GM04503 (cell line): ENCODE measurements around the gene OPALIN.

Source experiments
- DNase-seq: peaks from one replicate; pipeline ENCODE4 v3.0.0-alpha.2; 2012; ENCODE audit warnings: low read depth

OPALIN gene

DNA sequence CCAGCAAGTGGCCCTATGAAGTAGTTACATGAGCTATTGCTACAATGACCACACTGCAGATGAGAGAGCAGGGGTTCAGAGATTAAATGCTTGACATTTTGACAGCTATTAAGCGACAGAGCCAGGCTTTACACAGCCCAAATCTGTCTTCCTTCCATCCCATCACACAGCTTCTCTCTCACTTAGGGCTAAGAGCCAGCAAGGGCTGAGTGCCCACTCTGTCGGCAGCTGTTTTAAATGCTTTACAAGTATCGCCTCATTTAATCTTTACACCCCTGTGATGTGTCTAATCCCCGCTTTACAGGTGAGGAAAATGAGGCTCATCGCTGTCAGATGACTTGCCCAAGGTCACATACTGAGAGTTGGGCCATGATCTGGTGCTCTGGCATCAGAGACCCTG is 15.2 kb upstream of the OPALIN start:
- no peak for DNase-seq

DNA sequence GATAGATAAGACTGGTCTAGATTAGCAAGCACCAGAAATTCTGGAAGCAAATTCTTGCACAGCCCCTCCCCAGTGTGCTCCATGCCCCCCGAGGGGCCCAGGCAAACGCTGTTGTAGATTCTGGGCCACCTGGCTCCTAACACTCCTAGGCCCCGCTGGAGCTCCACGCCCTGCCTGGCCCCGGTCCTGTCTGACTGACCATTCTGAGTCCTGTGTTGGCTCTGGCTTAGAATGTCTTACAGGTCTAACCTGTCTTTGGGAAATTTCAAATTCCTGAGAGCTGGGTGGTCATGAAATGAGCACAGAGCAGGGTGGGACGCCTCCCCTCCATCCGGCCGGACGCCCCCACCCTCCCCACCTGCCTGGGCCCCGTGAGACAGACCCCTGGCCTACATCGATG is 12.6 kb upstream of the OPALIN start:
- DNase-seq = no peak

DNA sequence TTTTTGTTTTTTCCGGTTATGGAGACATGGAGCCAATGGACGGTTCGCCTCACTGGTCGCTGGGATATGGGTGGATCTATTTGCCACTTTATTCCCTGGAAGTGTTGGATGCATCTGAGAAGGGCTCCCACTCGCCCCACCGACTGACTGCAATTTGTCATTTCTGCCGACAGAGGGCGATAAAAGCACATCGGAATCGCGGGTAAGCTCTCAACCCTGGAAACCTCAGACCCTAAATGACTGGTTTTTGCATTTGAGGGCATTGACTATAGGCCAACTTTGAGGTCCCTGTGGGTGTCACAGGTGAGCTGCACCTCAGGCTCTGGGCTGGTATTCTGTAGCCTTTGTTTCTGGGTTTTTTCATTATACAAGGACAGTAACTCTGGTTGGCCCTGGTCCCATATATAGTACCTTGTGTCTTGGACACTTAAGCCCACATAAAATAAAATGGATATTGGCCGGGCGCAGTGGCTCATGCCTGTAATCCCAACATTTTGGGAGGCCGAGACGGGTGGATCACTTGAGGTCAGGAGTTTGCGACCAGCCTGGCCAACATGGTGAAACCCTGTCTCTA is 11.9 kb upstream of the OPALIN start:
- no peak for DNase-seq

DNA sequence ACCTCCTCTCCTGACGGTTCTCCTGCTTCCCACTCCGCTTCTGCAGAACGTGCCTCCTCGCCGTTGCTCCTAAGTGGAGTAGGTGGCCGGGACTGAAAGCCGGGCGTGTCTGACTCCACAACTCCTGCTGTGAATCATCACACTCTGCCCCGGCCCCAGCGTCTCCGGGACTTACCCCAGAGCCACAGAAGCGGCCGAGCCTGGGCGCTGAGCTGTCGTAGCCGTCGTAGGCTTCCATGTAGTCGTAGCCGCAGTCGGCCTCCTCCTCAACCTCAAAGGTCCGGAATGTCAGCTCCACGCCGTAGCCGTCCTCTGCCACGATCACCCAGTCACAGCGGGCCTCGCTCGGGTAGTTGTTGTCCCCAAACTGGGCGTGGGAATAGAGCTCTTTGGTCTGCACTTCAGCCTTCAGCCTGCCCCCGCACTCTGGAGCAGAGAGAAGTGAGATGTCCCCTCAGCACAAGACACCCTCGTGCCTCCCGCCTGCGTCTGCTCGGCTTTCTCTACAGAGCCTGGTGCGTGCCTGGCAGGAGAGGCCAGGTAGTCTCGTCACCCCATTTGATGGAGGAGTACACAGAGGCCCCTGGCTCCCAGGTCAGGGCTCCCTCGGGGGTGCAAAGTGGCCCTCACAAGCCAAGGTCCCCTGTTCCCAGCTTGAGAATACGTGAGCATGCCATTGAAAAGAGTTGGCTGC is 11.2 kb upstream of the OPALIN start:
- DNase-seq = no peak

DNA sequence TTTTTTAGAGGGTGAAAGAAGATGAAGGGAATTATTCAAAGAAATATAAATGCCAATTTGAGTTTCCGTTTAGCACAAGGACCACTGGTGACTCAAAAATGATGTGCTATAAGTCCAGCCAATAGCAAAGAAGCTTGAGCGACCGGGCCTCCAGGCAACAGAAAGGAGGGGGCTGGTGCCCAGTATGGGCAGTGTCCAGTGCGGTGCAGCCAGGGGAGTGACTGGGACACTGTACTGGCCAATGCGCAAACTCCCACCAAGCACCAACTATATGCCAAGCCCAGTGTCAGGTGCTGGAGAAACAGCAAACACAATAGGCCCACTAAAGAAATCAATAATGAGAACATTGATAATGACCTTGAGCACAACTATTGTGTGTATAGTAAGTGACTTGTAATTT is 10.2 kb upstream of the OPALIN start:
- no peak for DNase-seq

DNA sequence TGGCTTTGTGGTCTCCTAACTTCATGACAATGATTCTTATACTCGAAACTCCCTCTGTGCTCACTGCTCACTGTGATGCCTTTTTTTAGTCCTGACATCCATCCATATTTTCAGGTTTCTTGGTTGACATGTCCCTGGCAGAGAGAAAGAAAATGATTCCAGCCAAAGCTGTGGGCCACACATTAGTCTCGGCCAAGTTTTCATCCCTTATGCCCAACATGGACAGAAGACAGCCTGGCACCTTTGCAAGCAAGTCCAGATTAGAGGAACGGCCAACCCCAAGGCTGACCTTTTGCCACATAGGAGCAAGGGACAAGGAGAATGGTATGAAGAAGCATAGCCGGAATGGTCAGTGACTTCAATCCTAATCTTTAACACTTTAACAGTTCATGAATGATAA is 8.7 kb upstream of the OPALIN start:
- no peak for DNase-seq

DNA sequence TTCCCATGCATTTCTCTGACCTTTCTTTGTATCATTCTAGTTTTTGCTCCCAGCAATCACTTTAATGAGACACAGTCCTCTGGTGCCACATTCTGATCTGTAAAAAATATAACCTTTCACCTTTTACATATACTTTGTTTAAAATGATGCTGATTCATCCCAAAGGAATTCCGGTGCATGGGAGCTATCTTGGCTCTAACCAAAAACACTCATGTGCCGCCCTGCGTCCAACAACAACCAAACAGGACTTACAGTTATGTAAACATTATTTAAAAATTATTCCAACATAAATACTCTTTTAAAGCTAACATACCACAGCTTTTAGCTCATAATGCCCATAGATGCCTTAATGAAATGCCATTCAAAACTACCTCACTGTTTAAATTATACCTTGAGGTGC is 7.7 kb upstream of the OPALIN start:
- DNase-seq = no peak

DNA sequence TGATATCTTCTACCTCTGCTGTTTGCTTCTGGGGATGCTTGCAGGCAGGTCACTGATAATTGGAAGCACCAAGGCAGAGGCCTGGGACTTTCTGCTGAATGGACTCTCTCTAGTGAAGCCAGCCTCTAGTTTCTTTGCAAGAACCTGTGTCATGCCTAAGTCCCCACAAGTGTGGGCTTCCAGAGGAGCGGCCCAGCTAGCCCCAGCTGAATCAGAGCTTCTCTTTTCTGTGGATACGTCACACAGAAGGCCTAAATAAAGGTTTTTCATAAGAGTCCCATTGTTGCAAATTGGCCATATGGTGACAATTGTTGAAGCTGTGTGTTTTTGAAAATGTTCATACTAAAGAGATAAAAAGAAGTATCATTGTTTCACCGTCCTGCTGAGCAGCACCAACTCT is 6.8 kb upstream of the OPALIN start:
- DNase-seq = no peak

DNA sequence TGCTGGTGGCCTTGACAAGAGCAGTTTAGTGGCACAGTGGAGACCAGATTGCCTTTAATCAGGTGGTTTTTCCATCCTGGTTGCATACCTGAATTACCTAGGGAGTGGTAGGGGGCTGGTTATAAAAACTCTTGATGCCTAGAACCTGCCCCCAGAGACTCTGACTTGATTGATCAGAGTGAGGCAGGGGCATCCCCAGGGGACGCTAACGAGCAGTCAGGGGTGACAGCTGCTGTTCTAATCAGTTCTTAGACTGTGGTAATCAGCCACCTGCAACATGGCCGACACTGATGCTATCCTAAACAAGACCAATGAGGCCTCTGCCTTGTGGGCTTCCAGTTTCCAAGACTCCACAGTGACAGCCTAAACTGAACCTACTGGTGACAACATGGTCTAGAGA is 2.0 kb upstream of the OPALIN start:
- DNase-seq = no peak

DNA sequence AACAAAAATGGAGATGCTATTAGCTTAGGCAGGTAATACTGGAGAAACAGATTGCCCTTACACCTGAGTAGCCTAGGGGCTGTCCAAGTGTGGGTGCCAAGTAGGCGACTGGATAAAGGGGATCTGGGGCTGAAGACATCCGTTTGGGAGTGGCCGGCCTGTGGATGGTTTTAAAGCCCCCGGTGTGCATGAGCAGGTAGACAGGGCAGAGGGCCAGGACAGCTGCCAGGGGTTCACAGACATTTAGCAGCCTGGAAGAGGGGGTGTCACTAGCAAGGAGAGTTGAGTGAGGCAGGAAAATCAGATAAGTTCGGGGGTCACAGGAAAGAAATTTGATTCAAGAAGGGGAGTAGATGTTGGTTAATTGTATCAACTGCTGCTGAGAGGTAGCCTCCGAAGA is 1.5 kb upstream of the OPALIN start:
- no peak for DNase-seq

DNA sequence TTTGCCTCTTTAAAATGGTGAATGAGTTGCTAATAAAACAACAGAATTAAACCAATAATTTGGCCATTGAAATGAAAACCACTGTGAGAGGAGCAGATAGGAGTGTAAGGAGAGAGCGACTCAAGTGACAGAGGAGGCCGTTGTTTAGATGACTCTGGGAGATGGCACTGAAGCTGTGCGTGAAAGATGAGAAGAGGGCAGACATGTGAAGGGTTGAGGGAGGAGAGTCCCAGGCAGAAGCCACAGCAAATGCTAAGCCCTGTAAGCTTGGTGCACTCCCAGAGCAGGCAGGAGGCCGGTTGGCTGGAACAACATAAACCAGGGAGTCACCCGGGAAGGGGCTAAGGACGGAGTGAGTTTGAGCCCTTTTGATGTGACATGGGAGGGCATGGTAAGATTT is 814 bp upstream of the OPALIN start:
- no peak for DNase-seq

DNA sequence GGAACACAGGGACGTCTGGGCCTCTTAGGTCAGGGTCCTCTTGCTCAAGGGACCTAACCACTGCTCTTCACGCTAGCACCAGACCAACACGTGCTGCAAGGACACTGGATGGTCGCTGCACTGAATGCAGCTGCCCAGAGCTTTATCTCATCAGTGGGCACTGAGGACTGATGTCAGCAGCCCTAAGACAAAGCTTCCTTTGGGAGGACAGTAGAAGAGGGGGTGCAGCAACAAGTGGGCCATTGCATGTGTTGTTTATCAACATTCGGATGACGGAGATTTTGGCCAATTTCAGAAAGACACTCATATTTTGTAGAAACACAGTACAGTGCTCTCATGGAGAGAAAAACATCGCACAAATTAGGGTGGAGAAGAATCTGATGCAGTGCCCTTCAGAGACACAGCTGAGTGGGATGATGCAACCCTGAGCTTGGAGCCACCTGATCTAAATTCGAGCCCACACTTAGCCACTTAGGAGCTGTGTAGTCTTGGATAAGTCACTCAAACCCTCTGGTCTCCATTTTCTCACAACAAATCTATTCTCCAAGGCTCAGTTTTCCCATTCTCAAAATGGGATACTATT is 1.7 kb downstream of the OPALIN start:
- DNase-seq = no peak

DNA sequence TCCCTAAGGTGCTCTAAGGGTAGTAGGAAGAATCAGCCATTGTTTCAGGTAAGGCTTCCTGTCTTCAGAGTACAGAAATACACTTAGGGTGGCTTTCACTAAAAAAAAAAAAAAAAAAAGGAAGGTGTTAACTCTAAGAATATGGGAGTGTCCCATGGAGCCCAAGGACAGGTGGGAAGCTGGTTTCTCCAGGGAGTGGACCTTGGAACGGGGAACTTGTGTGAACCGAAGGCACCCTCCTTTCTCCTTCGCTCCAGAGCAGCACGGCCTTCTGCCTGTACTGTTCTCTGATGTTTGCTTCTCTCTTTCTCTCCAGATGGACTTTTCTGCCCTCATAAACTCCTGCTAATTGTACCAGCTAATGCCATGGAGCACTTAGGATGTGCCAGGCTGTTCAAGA is 6.2 kb downstream of the OPALIN start:
- no peak for DNase-seq

DNA sequence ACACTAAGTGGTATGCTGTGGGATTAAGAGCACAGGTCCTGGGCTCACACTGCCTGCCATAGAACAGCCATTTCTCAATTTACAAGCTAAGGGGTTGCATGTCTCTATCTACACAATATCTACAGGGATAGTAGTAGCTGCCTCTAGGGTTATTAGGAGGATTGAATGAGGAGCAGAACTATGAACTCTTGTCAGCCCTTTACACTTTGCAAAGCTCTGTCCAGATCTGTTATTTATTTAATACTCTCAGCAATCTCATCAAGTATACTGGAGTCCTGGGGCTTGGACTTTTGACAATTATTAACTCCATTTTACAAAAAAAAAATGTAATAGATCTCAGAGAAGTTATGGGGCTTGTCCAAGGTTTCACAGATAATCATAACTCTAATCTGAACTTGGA is 6.8 kb downstream of the OPALIN start:
- no peak for DNase-seq

DNA sequence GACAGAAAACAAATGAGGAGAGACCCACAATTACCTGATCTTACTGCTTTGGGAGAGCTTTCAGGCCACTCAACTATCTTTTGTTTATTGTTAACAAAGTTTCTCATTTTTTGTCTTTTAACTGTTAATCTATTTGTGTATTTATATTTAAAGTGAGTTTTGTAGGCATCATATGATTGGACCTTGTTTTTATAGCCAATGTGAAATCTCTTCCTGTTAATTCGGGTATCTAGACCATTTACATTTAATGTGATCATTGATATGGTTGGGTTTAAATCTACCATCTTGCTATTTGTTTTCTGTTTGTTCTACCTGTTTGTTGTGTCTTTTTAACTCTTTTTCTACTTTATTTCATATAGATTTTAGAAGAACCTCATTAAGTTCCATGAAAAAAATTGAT is 12.5 kb downstream of the OPALIN start:
- DNase-seq = no peak

DNA sequence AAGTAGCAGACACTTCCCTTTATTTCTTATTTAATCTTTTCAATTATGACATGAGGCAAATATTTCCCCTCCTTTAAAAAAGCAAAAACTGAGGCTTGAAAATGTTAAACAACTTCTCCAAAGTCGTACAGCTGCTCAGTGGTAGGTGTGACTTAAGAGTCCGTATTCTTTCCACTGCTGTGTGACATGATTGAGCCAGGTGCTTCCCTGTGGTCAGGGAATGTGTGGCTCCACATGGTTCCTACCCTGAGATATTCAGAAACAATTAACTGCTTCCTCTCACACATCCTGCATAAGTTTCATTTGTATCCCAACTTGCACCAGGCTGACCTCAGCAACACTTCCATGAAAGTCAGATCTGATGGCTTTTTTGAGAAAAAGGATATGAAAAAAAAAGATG is 13.6 kb downstream of the OPALIN start:
- DNase-seq = no peak

DNA sequence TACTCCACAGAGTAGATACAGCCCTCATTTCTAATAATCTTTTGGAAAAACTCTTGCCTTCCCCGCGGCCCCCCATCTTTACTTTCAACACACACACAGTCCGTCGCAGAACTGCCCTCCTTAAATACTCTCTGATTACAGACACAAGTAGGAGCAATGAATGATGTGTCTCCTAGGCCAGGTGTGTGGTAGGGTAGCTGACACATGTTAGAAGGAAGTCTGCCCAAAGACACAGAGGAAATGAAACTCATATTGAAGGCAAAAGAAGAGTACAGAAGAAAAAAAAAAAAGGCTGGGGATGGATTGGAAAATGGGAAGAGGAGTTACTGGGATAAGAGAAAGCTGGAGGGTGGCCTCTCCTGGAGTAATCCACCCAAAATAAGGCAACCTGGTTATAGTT is 14.6 kb downstream of the OPALIN start:
- no peak for DNase-seq

DNA sequence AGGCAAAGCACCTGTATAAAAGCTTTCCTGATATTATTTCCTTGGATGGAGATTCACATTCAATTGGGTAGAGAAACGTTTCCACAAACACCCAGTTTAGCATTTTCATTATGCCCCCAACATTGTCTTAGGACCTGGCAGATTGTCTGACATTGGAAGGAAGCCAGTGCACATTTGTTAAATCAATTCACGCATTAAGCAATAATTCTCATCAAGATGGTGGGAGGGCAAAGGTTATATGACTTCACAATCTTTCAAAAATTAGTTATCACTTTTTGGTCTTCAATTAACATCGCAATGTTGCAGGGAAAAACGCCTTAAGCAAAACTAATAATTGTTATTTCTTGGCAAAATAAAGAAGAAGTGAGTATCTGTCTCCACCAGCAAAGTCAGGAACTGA is 16.4 kb downstream of the OPALIN start:
- no peak for DNase-seq

DNA sequence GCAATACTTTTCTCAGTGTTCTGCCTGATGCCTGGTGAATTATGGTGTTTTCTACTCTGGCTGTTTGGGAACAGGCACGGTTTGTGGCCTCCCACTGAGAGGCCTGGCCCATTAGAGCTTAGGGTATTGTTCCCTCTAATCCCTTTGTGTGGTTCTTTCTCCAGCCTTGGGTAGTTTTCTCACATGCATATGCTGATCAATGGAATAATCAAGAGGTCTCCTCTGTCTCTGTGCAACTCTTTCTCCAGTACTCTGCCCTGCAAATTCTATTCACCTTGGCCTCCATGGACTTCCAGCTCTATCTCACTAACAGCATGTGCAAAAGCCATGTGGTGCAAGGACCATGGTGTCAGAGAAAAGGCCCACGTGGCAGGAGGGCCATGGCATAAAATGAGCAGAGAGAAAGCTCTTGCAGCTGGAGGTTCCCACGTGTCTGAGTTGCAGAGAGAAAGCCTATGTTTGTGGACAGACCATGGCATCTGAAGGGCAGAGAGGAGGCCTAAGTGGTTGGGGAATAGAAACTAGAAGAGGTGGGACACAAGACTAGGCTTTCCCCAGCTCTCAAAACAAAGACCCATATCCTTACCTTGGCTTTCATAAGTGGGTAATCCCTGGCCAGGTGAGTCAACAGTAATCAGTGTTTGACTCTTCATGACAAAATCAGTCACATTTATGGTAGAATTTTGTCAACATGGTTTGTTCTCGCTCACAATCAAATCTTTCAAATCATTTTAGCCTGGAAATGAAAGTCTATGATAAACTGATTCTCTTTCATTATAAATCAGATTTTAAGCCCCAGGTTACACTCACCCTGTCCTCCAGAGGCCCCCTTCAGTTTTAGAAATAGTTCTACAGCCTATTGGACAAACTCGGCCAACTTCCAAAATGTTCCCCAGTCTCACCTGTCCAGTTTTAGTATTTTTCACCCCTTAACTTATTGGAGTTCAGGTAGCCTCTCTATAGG is 17.3 kb downstream of the OPALIN start:
- DNase-seq = no peak

DNA sequence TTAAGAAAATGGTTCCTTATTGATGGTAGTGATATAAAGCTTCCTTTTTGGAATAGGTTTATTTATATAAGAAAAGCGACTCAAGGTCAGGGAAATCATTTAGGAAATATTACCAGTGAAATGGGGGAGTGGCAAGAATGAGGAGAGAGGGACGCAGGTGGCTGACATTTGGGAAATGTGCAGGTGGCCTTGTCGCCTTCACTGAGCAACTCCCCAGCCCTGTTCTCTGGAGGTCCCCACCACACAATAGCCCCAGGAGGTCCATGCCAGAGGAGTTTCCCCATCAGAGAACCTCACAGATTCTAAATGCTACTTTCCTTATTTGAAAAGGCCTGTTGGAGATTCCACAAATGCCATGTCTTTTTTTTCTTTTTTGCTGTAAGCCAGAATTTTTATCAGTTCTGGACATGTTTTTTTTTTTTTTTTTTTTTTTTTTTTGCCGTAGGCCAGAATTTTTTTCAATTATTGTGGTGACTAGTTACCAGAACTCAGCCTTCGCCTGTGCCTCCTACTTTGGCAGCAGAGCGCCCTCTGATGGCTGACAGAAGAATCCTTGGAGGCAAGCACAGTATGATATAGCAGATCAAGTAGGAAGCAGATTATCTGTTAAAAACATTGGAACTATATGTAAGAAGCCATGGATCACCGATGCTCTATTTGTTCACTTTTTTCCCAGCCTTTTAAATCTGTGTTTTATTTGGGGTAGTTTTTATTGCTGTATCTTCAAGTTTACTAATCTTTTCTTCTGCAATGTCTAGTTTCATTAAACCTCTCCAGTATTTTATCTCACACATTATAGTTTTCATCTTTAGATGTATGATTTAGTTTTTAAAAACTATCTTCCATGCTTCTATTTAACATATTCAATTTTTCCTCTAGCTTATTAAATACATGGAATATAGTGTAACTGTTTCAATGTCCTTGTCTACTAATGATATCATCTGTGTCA is 18.6 kb downstream of the OPALIN start:
- DNase-seq = peak; percentile 8

DNA sequence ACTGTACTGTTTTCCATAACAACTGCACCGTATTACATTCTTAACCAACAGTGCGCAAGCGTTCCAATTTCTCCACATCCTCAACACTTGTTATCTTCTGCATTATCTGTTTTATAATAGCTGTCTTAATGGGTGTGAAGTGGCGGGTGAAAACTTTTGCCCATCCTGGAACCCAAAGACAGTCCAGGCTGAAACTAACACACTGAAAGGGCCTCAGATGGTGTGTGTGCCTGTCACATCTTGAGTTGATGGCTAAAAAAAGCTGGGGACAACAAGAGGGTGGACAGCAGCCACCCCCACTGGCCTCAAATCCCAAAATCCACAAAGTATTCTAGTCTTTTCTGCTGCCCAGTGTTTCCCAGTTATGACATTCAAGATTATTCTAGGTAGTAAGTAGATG is 19.4 kb downstream of the OPALIN start:
- DNase-seq = no peak
